ENCODE measurements around the gene BCKDHA. TPM values are rescaled to one million over a fixed set of nuclear protein-coding genes. Genes with fewer than 3 reads are reported as not detected.

BCKDHA gene
- polyA plus RNA-seq, 1 of the 3 experiments (the other 2 are of a cell fraction): 30.9 TPM

DNA sequence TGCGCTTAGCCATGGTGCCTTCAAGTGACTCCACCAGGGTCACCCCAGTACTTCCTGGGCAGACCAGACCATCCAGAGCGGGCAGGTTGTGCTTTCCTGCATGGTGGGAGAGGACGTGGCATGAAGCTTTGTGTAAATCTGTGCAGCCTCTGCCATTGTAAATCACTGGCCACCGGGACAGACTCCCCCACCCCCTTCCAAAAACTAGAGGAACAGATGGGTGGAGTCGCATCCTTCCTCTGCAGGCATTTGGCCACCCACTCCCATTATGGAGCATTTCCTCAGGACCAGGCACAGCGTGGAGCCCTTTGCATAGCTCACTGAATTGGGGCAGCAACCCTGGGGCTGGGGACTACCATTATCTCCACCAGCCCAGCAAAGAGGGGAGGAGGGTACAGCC, 8.2 kb downstream of the BCKDHA start:
- H2AFZ ChIP-seq (ENCODE audit: low read depth): no peak overlapping the region
- H3K4me2 ChIP-seq: no peak overlapping the region

More for the DNA sequence above, 8.2 kb downstream of the BCKDHA start:
- WGBS (ENCODE audit: low lambda C conversion rate): 95% methylated on average over 6 of the region's 6 CpGs
- CTCF ChIA-PET: interaction anchor here (1.4 kb wide), 2 partner anchors 43 to 97 kb away, joined by 3 read pairs; no protein-coding TSS in a partner anchor
- TF ChIP-seq RXRA (IDR thresholded peaks at IDR 0.05; ENCODE audit: borderline replicate concordance, low read depth): no peak
- TF ChIP-seq NRF1 (IDR thresholded peaks at IDR 0.05; ENCODE audit: low read depth, low read length): no peak
- no peak for TF ChIP-seq RAD21 (IDR thresholded peaks at IDR 0.05; ENCODE audit: low read length)
- TF ChIP-seq SIN3A (IDR thresholded peaks at IDR 0.05; ENCODE audit: borderline replicate concordance, low read depth, low read length): no peak
- TF ChIP-seq IRF3 (IDR thresholded peaks at IDR 0.05; ENCODE audit: low read depth, low read length): no peak
- TF ChIP-seq, protein P1, sequence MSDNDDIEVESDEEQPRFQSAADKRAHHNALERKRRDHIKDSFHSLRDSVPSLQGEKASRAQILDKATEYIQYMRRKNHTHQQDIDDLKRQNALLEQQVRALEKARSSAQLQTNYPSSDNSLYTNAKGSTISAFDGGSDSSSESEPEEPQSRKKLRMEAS (IDR thresholded peaks at IDR 0.05; ENCODE audit: low read depth): no peak
- TF ChIP-seq NFIC (IDR thresholded peaks at IDR 0.05; ENCODE audit: borderline replicate concordance): no peak
- TF ChIP-seq JUND (IDR thresholded peaks at IDR 0.05): no peak
- TF ChIP-seq REST (IDR thresholded peaks at IDR 0.05; ENCODE audit: low read depth, low read length): no peak
- TF ChIP-seq, protein P2, sequence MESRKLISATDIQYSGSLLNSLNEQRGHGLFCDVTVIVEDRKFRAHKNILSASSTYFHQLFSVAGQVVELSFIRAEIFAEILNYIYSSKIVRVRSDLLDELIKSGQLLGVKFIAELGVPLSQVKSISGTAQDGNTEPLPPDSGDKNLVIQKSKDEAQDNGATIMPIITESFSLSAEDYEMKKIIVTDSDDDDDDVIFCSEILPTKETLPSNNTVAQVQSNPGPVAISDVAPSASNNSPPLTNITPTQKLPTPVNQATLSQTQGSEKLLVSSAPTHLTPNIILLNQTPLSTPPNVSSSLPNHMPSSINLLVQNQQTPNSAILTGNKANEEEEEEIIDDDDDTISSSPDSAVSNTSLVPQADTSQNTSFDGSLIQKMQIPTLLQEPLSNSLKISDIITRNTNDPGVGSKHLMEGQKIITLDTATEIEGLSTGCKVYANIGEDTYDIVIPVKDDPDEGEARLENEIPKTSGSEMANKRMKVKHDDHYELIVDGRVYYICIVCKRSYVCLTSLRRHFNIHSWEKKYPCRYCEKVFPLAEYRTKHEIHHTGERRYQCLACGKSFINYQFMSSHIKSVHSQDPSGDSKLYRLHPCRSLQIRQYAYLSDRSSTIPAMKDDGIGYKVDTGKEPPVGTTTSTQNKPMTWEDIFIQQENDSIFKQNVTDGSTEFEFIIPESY (IDR thresholded peaks at IDR 0.05; ENCODE audit: borderline replicate concordance, low read depth): no peak
- no peak for TF ChIP-seq USF1 (IDR thresholded peaks at IDR 0.05; ENCODE audit: borderline replicate concordance, low read depth)
- TF ChIP-seq FOSL2 (IDR thresholded peaks at IDR 0.05; ENCODE audit: borderline replicate concordance, low read depth): no peak
- no peak for TF ChIP-seq TAF1 (IDR thresholded peaks at IDR 0.05; ENCODE audit: borderline replicate concordance, low read depth, low read length)
- no peak for TF ChIP-seq CTCF (IDR thresholded peaks at IDR 0.05)
- no peak for TF ChIP-seq YY1 (IDR thresholded peaks at IDR 0.05; ENCODE audit: low read depth)
- H3K9me2 ChIP-seq: no peaks in the 10 kb centered on the region
- H3K36me3 ChIP-seq (replicated peaks in 1 of 2; ENCODE audit: control insufficient read depth in 1 of 2, insufficient read depth in 2 of 2, low read length in 1 of 2): no peaks in the 10 kb centered on the region
- no peaks in the 10 kb centered on the region for H3F3A ChIP-seq (replicated peaks; ENCODE audit: insufficient read depth)
- no peak overlapping the region for H3K4me3 ChIP-seq (ENCODE audit: low read depth in 2 of 2, low read length in 1 of 2)
- H3K79me2 ChIP-seq (ENCODE audit: insufficient read depth): no peaks in the 10 kb centered on the region
- no peak for DNase-seq
- no peak overlapping the region for H3K27ac ChIP-seq (ENCODE audit: low read depth in 2 of 2, low read length in 1 of 2)
- no peaks in the 10 kb centered on the region for H3K9me3 ChIP-seq
- H3K9ac ChIP-seq: no peak overlapping the region
- POLR2A ChIA-PET: no interaction called here
- H3K27me3 ChIP-seq (ENCODE audit: insufficient read depth): no peaks in the 10 kb centered on the region
- H4K20me1 ChIP-seq (ENCODE audit: insufficient read depth): no peaks in the 10 kb centered on the region
- no peaks in the 10 kb centered on the region; a peak in 1 of 4 replicates for H3K4me1 ChIP-seq (ENCODE audit: control insufficient read depth in 1 of 2, insufficient read depth in 2 of 2, low read depth in 1 of 2, low read length in 1 of 2)
